H7 (cell line): ENCODE measurements around the gene GCNA. TPM values are rescaled to one million over a fixed set of nuclear protein-coding genes. Genes with fewer than 3 reads are reported as not detected.
"Not testable (repeated sequence)": the region's sequence is repeated elsewhere in the genome, so short reads cannot be mapped to it uniquely, and the experiment has no call there.

Experiments
- DNase-seq: peaks from one replicate; pipeline ENCODE4 v3.0.0; 2012
- H3K27me3 ChIP-seq: 2 replicates; pipeline ENCODE4 v1.6.0; 2011; ENCODE audit warnings: mild to moderate bottlenecking, low read length; ENCODE audit not compliant: control insufficient read depth, insufficient read depth
- H3K36me3 ChIP-seq: replicated peaks from 2 replicates; pipeline ENCODE4 v1.5.1; 2011; ENCODE audit warnings: low read length; ENCODE audit not compliant: control insufficient read depth, insufficient read depth
- H3K4me3 ChIP-seq: 2 replicates; pipeline ENCODE4 v1.5.1; 2011; ENCODE audit warnings: low read depth, mild to moderate bottlenecking, control low read depth, low read length, moderate library complexity; ENCODE audit not compliant: insufficient read depth
- total RNA-seq: library from RNA; depleted of rRNA; stranded (reverse); fragments of >200 nt; shearing (Covaris generic); gene quantifications from 2 replicates; pipeline ENCODE4 v1.2.3, GENCODE V29; 2014

The GCNA gene
- total RNA-seq, 1 experiment from 2014 or later: 0.55 TPM

- Histone ChIP-seq H3K4me3 (no peak overlapping the region), H3K27me3 (no peaks in the 10 kb centered on the region), H3K36me3 (no peaks in the 10 kb centered on the region; the same call in 1 of the 2 replicates)
- DNase-seq: no peak
Measured at GRCh38 chrX:71579990-71580380, 1.7 kb downstream of the GCNA start.

DNA sequence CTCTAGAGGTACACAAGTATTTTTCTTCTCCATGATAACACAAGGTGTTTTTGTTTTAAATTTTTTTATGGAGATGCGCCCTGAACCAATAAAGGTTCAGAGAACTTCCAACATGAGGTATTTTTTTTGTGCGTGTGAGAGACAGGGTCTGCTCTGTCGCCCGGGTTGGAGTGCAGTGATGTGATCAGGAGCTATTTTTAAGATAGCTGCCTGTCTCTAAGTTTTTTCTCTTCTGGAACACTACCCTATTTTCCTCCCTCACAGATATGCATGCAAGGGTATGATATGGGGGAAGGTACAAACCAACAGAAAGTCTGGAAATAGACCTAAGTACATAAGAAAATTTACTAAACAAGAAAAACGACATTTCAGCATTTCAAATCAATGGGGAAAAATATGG lies 3.0 kb downstream of the GCNA start:
- Histone ChIP-seq H3K27me3 (no peaks in the 10 kb centered on the region), H3K4me3 (no peak overlapping the region), H3K36me3 (no peaks in the 10 kb centered on the region; the same call in 1 of the 2 replicates)
- DNase-seq: no peak

DNA sequence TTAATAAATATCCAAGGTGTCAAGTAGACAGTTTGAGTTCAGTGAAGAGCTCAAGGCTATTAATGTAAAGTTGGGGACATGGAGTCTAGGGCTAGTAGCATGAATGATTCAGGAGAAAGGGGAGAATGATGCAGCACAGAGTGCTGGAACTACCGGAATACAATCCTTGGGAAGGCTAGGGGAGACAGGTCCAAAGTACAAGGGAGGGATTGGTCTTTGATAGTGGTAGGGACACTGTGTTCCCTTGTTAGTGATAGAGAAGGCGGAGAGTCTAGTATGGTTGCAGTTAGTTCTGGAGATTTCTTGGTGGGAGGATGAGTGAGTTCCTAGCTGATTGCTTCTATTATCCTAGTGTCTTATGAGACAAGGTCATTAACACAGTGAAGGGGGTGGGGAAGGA lies 8.7 kb downstream of the GCNA start:
- no peaks in the 10 kb centered on the region for H3K27me3 ChIP-seq
- no peaks in the 10 kb centered on the region for H3K36me3 ChIP-seq
- no peak overlapping the region for H3K4me3 ChIP-seq
- no peak for DNase-seq

GRCh38 chrX:71593210-71593609 lies 15.0 kb downstream of the GCNA start:
- H3K4me3 ChIP-seq, H3K36me3 ChIP-seq, DNase-seq, H3K27me3 ChIP-seq: not testable (repeated sequence)

GRCh38 chrX:71599965-71600364 lies 21.7 kb downstream of the GCNA start:
- Histone ChIP-seq H3K36me3 (peaks cover 2% of the 10 kb centered on the region), H3K27me3 (no peaks in the 10 kb centered on the region)
- no peak for DNase-seq

DNA sequence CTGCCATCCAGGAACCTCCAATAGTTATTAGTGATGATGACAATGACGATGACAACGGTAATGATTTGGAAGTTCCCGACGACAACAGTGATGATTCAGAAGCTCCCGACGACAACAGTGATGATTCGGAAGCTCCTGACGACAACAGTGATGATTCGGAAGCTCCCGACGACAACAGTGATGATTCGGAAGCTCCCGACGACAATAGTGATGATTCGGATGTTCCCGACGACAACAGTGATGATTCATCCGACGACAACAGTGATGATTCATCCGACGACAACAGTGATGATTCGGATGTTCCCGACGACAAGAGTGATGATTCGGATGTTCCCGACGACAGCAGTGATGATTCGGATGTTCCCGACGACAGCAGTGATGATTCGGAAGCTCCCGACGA lies 25.4 kb downstream of the GCNA start:
- H3K36me3 ChIP-seq: peaks cover 5% of the 10 kb centered on the region
- no peak overlapping the region for H3K4me3 ChIP-seq
- H3K27me3 ChIP-seq: no peaks in the 10 kb centered on the region
- no peak for DNase-seq

More at GRCh38 chrX:71599965-71600364, 21.7 kb downstream of the GCNA start:
- H3K4me3 ChIP-seq: no peak overlapping the region

DNA sequence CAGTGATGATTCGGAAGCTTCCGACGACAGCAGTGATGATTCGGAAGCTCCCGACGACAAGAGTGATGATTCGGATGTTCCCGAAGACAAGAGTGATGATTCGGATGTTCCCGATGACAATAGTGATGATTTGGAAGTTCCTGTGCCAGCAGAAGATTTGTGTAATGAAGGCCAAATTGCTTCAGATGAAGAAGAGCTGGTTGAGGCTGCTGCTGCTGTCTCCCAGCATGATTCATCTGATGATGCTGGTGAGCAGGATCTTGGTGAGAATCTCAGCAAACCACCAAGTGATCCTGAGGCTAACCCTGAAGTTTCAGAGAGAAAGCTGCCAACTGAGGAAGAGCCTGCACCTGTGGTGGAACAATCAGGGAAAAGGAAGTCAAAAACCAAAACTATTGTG lies 25.9 kb downstream of the GCNA start:
- DNase-seq: no peak
- Histone ChIP-seq H3K27me3 (no peaks in the 10 kb centered on the region), H3K4me3 (no peak overlapping the region)

DNA sequence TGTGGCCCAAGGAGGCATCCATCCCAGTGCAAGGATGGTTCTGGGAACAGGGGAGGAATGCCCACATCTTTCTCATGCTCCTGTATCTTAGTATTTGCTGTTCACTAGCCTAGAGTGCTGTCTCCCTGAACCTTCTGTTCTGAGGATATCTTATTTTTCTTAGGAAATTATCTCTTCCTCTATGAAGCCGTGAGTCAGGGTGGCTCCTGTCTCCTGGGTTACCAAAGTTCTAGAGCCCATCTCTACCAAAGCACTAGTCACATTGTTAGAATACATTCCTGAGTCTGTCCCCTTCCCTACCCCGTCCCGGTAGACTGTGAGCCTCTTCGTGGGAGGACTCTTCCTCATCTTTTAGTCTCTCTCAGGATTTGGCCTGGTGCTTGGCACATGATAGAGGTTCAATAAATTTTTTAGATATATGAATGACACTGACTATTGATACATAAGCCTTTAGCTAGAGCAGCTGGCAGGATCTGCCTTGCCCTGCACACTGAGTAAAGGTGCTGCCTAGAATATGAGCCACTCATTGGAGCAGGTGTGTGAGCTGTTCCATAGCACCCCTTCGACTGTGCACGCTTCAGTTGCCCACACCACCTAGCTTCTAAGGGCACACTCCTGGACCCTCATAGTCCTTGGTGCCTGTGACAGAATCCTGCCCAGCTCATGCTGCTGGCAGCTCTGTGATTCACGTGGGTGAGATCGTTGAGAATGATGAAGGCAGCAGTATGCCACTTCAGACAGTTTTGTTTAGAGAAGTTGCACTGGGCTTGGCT lies 26.7 kb downstream of the GCNA start:
- H3K4me3 ChIP-seq: no peak overlapping the region
- DNase-seq: no peak
- H3K36me3 ChIP-seq: peaks cover 5% of the 10 kb centered on the region
- H3K27me3 ChIP-seq: no peaks in the 10 kb centered on the region

More for the DNA sequence above, 25.9 kb downstream of the GCNA start:
- H3K36me3 ChIP-seq: peaks cover 5% of the 10 kb centered on the region

GRCh38 chrX:71606536-71607216 lies 28.4 kb downstream of the GCNA start:
- Histone ChIP-seq H3K27me3 (no peaks in the 10 kb centered on the region), H3K36me3 (peaks cover 5% of the 10 kb centered on the region), H3K4me3 (no peak overlapping the region)
- no peak for DNase-seq

GRCh38 chrX:71607488-71607887 lies 29.3 kb downstream of the GCNA start:
- Histone ChIP-seq H3K36me3 (peaks cover 5% of the 10 kb centered on the region), H3K27me3 (no peaks in the 10 kb centered on the region), H3K4me3 (no peak overlapping the region)
- no peak for DNase-seq

DNA sequence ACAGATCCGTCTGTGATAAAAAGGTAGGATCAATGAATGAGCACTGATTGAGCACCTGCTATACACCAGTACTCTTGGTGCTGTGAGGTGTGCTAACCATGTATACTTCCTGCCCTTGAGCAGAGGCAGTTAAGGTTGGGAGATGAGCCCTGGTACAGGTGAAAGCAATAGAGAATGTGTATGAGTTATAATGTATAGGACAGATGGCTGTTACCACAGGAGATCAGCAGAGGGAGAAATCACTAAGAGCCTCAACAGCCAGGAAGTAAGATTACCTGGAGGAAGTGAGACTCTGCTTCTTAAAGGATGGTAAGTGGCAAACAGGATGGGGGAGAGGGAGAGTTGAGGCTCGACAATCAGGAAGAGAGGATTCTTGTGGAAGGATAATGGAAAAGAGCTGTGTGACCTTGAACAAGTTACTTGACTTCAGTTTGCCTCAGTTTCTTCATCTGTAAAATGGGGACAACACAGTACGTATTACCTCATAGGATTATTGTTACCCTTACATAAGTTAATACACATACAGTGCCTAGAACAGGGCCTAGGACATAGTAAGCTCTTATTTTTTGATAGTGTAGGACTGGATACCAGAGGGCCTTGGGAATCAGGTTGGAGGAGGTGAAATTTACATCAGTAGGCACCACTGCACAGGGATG lies 31.0 kb downstream of the GCNA start:
- Histone ChIP-seq H3K36me3 (peaks cover 5% of the 10 kb centered on the region), H3K27me3 (no peaks in the 10 kb centered on the region), H3K4me3 (no peak overlapping the region)
- no peak for DNase-seq

DNA sequence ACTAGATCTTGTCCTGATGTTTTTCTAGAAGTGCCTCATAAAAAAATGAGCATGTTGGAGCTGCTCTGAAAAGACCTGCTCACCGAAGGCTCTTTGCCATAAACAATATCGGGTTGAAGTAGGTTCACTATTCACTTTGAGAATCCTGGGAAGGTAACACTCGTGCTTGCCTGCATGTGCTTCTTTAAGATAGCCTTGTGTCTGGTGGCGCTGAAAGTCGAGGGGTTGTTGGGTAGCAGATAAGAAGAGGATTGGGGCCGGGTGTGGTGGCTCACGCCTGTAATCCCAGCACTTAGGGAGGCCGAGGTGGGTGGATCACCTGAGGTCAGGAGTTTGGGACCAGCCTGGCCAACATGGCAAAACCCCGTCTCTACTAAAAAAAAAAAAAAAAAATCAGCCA lies 33.5 kb downstream of the GCNA start:
- H3K27me3 ChIP-seq, DNase-seq, H3K4me3 ChIP-seq, H3K36me3 ChIP-seq: not testable (repeated sequence)

GRCh38 chrX:71612256-71612655 lies 34.0 kb downstream of the GCNA start:
- peaks cover 2% of the 10 kb centered on the region for H3K36me3 ChIP-seq
- no peak overlapping the region for H3K4me3 ChIP-seq
- H3K27me3 ChIP-seq: no peaks in the 10 kb centered on the region
- no peak for DNase-seq

GRCh38 chrX:71615056-71615455 lies 36.8 kb downstream of the GCNA start:
- H3K36me3 ChIP-seq: no peaks in the 10 kb centered on the region
- no peak overlapping the region for H3K4me3 ChIP-seq
- no peaks in the 10 kb centered on the region for H3K27me3 ChIP-seq
- no peak for DNase-seq

GRCh38 chrX:71615954-71616353 lies 37.7 kb downstream of the GCNA start:
- no peaks in the 10 kb centered on the region for H3K27me3 ChIP-seq
- peak; percentile 36 for DNase-seq
- no peak overlapping the region for H3K4me3 ChIP-seq
- no peaks in the 10 kb centered on the region for H3K36me3 ChIP-seq
